Effector CD4-positive, alpha-beta T cell (primary cell): ENCODE results near the gene C4B.
A peak's percentile ranks its signal among the peaks of the same experiment; 100 is the strongest.
"Not testable (repeated sequence)": the region's sequence is repeated elsewhere in the genome, so short reads cannot be mapped to it uniquely, and the experiment has no call there.

Experiments used
- DNase-seq: peaks from one replicate; pipeline ENCODE4 v3.0.0-alpha.2; 2020

The C4B gene

DNA sequence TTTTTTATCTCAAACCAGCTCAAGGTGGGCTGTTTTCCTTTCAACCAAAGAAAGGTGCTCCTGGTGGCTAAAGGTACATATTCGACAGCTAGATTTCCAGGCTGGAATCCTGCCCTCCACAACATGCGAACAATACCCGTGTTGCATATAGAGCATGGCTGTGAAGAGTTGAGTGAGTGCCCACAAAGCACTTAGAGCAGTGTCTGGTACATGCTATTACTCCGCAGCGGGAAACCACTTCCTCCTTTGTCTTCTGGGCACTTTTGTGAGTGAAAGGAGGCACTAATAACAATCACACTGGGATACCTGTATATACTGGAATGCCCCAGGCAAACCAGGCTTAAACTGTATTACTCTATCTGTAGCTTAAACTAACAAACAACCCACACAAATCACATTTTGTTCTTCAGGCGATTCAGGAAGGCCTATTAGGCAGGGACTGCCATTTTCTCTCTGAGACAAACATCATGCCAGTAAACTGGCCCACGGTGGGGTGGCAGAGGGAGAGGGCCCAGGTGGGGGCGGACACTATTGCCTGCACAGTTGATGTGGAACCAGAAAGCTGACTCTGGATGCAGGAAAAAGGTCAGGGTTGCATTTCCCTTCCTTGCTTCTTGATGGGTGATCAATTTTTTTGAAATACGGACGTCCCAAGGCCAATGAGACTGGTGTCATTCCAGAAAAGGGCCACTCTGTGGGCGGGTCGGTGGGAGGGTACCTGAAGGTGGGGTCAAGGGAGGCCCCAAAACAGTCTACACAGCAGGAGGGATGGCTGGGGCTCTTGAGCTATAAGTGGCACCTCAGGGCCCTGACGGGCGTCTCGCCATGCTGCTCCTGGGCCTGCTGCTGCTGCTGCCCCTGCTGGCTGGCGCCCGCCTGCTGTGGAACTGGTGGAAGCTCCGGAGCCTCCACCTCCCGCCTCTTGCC is 23.3 kb downstream of the C4B start, which contains the start of gene CYP21A2:
Gene CYP21A2 (plus strand): TSS at position 818 of the 927 bp plus-strand sequence. CDS start 8 bp downstream, at position 826.
- DNase-seq: not testable (repeated sequence)

DNA sequence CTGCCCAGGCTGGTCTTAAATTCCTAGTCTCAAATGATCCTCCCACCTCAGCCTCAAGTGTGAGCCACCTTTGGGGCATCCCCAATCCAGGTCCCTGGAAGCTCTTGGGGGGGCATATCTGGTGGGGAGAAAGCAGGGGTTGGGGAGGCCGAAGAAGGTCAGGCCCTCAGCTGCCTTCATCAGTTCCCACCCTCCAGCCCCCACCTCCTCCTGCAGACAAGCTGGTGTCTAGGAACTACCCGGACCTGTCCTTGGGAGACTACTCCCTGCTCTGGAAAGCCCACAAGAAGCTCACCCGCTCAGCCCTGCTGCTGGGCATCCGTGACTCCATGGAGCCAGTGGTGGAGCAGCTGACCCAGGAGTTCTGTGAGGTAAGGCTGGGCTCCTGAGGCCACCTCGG is 24.3 kb downstream of the C4B start:
- DNase-seq: not testable (repeated sequence)

GRCh38 chr6:32039321-32040274 is 25.0 kb downstream of the C4B start:
- not testable (repeated sequence) for DNase-seq

- DNase-seq: not testable (repeated sequence)
Observed at GRCh38 chr6:32040299-32041049, 25.9 kb downstream of the C4B start.

- DNase-seq: not testable (repeated sequence)
Observed at GRCh38 chr6:32041050-32041321, 26.4 kb downstream of the C4B start.

- not testable (repeated sequence) for DNase-seq
Observed at GRCh38 chr6:32041385-32041784, 26.8 kb downstream of the C4B start.

GRCh38 chr6:32042276-32042675 is 27.7 kb downstream of the C4B start:
- not testable (repeated sequence) for DNase-seq

GRCh38 chr6:32043589-32044380 is 29.2 kb downstream of the C4B start:
- DNase-seq: not testable (repeated sequence)

GRCh38 chr6:32044916-32045315 is 30.3 kb downstream of the C4B start:
- not testable (repeated sequence) for DNase-seq

GRCh38 chr6:32045811-32046449 is 31.3 kb downstream of the C4B start:
- no peak for DNase-seq

DNA sequence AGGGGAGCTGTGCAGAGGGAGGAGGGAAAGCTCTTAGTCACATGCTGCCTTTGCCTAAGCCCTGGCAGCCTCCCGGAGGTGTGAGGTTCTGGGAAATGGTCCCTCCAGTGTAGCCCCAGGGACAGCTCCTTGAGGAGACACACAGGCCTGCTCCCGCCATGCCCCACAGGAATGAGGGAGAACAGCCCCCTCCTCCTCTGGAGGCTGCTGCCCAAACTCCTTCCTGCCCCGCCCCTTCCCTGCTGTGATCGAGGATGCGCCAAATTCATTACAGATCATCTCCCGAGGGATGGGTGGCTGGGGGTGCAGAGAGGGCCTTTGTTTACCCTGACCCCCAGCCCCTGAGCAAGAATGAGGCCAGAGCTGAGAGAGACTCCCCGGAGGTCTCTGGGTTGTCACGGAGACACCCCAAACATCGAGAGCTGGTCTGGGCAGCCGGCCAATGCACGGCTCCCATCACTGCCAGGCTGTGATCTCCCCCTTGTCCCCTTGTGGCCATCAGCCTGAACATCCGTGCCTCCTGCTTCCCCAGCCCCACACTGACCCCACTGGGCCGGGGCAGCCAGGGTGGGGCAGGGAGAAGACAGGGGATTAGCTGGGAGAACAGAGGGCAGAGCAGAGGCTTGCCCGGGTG is 32.0 kb downstream of the C4B start:
- no peak for DNase-seq

- DNase-seq: no peak
Observed at GRCh38 chr6:32047084-32047478, 32.5 kb downstream of the C4B start.

DNA sequence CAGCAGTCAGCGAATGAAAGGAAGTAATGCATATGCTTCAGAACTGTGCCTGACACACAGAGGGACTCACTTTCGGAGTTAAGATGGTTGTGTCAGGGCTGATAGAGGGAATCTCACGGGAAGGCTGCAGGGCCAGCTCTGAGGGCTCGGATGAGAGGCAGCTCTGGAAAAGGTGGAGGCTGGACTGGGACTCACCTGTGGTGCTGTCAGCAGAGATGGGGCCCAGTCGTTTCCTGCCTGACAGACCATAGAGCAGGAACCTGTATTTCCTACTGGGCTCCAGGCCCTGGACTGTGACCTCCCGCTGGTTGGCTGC is 32.9 kb downstream of the C4B start:
- DNase-seq: no peak

GRCh38 chr6:32047855-32048766 is 33.5 kb downstream of the C4B start:
- peak; percentile 54 for DNase-seq

GRCh38 chr6:32049149-32049548 is 34.6 kb downstream of the C4B start:
- not testable (repeated sequence) for DNase-seq

- DNase-seq: not testable (repeated sequence)
Observed at GRCh38 chr6:32049736-32050135, 35.1 kb downstream of the C4B start.

DNA sequence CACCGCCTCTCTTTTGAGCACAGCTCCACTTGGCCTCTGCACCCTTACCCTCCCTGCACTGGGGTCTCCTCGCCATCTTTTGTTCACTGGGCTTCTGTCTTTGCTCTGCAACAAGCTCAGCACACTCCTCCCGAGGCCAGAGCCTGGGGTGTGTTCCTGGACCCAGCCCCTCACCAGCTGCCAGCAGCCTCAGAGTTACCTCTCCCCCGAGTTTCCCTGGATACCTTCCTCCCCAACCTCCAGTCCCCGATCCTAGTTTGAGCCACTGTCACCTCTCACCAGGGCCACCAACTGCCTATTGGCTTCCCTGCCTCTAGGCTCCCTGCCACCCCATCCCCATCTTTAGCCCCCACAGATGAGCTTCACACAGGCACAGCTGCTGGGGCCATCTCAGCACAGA is 36.0 kb downstream of the C4B start:
- no peak for DNase-seq

GRCh38 chr6:32052626-32053025 is 38.0 kb downstream of the C4B start:
- DNase-seq: not testable (repeated sequence)

DNA sequence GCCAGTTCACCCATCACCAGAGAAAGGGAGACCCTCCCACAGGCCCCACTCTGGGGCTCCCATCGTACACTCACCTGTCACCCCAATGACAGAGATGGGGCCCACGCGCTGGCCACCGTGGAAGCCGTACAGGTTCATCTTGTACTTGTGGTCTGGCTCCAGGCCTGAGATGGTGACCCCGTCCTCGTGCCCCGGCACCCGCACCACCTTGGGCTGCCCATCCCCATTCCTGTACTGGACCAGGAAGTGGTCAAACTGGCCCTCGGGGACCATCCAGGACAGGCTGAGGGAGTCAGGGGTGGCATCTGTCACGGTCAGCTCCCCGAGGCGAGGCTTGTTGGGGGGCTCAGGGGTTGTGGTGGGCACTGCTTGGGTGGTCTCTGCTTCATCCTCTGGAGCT is 38.7 kb downstream of the C4B start:
- not testable (repeated sequence) for DNase-seq

GRCh38 chr6:32055756-32056155 is 41.2 kb downstream of the C4B start:
- not testable (repeated sequence) for DNase-seq
